Muscle layer of duodenum (tissue), 2 donors: ENCODE results near the gene ARHGEF37.

Experiments used
- H3K27ac ChIP-seq: one replicate; pipeline ENCODE4 v1.7.0; 2013; ENCODE audit warnings: mild to moderate bottlenecking, low read length
- H3K27me3 ChIP-seq: one replicate; pipeline ENCODE4 v1.7.0; 2013; ENCODE audit warnings: low read depth, mild to moderate bottlenecking, control low read depth, low read length
- H3K36me3 ChIP-seq, 2 donors: one replicate each; pipeline ENCODE4 v1.7.0; 2013; ENCODE audit warnings: low read length in 2 of 2, control low read depth in 1 of 2, mild to moderate bottlenecking in 1 of 2; ENCODE audit not compliant: insufficient read depth in 2 of 2, control insufficient read depth in 1 of 2
- H3K4me1 ChIP-seq, 2 donors: one replicate each; pipeline ENCODE4 v1.7.0; 2013; ENCODE audit warnings: low read length in 2 of 2, mild to moderate bottlenecking in 2 of 2, control low read depth in 1 of 2, moderate library complexity in 1 of 2; ENCODE audit not compliant: insufficient read depth in 2 of 2, control insufficient read depth in 1 of 2
- H3K4me3 ChIP-seq, 2 donors: one replicate each; pipeline ENCODE4 v1.7.0; 2013; ENCODE audit warnings: low read length in 2 of 2, low read depth in 1 of 2, mild to moderate bottlenecking in 1 of 2
- H3K9me3 ChIP-seq, 2 donors: one replicate each; pipeline ENCODE4 v1.7.0; 2013; ENCODE audit warnings: low read length in 2 of 2, control low read depth in 1 of 2, mild to moderate bottlenecking in 1 of 2; ENCODE audit not compliant: control insufficient read depth in 1 of 2
- donor health status: healthy.

ARHGEF37 gene

GRCh38 chr5:149630337-149630736, 49.0 kb downstream of the ARHGEF37 start:
- peaks cover 0 to 10% of the 10 kb centered on the region in 2 donors for H3K4me1 ChIP-seq
- no peaks in the 10 kb centered on the region for H3K27me3 ChIP-seq
- H3K4me3 ChIP-seq = no peak overlapping the region
- H3K36me3 ChIP-seq = peaks cover 18 to 45% of the 10 kb centered on the region in 2 donors
- no peak overlapping the region for H3K27ac ChIP-seq
- H3K9me3 ChIP-seq = no peaks in the 10 kb centered on the region

GRCh38 chr5:149631506-149631905, 50.2 kb downstream of the ARHGEF37 start:
- no peaks in the 10 kb centered on the region for H3K27me3 ChIP-seq
- H3K36me3 ChIP-seq = peaks cover 15 to 34% of the 10 kb centered on the region in 2 donors
- H3K27ac ChIP-seq = no peak overlapping the region
- H3K4me1 ChIP-seq = peaks cover 0 to 10% of the 10 kb centered on the region in 2 donors
- no peak overlapping the region for H3K4me3 ChIP-seq
- no peaks in the 10 kb centered on the region for H3K9me3 ChIP-seq

- H3K27me3 ChIP-seq = no peaks in the 10 kb centered on the region
- H3K4me3 ChIP-seq = no peak overlapping the region
- H3K9me3 ChIP-seq = no peaks in the 10 kb centered on the region
- H3K27ac ChIP-seq = peak overlapping the region; percentile 16
- H3K4me1 ChIP-seq = peaks cover 0 to 10% of the 10 kb centered on the region in 2 donors
- peaks cover 6 to 24% of the 10 kb centered on the region in 2 donors for H3K36me3 ChIP-seq
Observed at GRCh38 chr5:149632311-149633251, 51.3 kb downstream of the ARHGEF37 start.

- H3K27me3 ChIP-seq = no peaks in the 10 kb centered on the region
- H3K9me3 ChIP-seq = no peaks in the 10 kb centered on the region
- no peak overlapping the region for H3K4me3 ChIP-seq
- H3K27ac ChIP-seq = peak overlapping the region; percentile 16
- H3K36me3 ChIP-seq = peaks cover 4 to 18% of the 10 kb centered on the region in 2 donors
- peaks cover 0 to 10% of the 10 kb centered on the region in 2 donors for H3K4me1 ChIP-seq
Observed at GRCh38 chr5:149633476-149634350, 52.4 kb downstream of the ARHGEF37 start.

GRCh38 chr5:149635394-149635793, 54.1 kb downstream of the ARHGEF37 start:
- no peak overlapping the region for H3K4me3 ChIP-seq
- H3K9me3 ChIP-seq = no peaks in the 10 kb centered on the region
- H3K27me3 ChIP-seq = no peaks in the 10 kb centered on the region
- H3K27ac ChIP-seq = no peak overlapping the region
- H3K4me1 ChIP-seq = peaks cover 10 to 17% of the 10 kb centered on the region in 2 donors
- peaks cover 0 to 10% of the 10 kb centered on the region in 2 donors for H3K36me3 ChIP-seq

GRCh38 chr5:149636191-149636860, 55.0 kb downstream of the ARHGEF37 start:
- Histone ChIP-seq H3K27ac (no peak overlapping the region), H3K9me3 (no peaks in the 10 kb centered on the region), H3K27me3 (no peaks in the 10 kb centered on the region), H3K4me1 (peaks cover 12 to 17% of the 10 kb centered on the region in 2 donors), H3K36me3 (peaks cover 0 to 10% of the 10 kb centered on the region in 2 donors), H3K4me3 (no peak overlapping the region)

- H3K27ac ChIP-seq = no peak overlapping the region
- no peaks in the 10 kb centered on the region for H3K9me3 ChIP-seq
- no peaks in the 10 kb centered on the region for H3K27me3 ChIP-seq
- H3K4me1 ChIP-seq = peaks cover 12 to 17% of the 10 kb centered on the region in 2 donors
- no peak overlapping the region for H3K4me3 ChIP-seq
- peaks cover 0 to 9% of the 10 kb centered on the region in 2 donors for H3K36me3 ChIP-seq
Observed at GRCh38 chr5:149636861-149637246, 55.6 kb downstream of the ARHGEF37 start.

- H3K4me3 ChIP-seq = no peak overlapping the region
Observed at GRCh38 chr5:149638136-149638535, 56.8 kb downstream of the ARHGEF37 start.

GRCh38 chr5:149638546-149639241, 57.4 kb downstream of the ARHGEF37 start:
- Histone ChIP-seq H3K9me3 (no peaks in the 10 kb centered on the region), H3K27ac (no peak overlapping the region), H3K27me3 (no peaks in the 10 kb centered on the region), H3K4me3 (no peak overlapping the region), H3K4me1 (peaks cover 7 to 12% of the 10 kb centered on the region in 2 donors), H3K36me3 (no peaks in the 10 kb centered on the region)

More at GRCh38 chr5:149638136-149638535, 56.8 kb downstream of the ARHGEF37 start:
- Histone ChIP-seq H3K9me3 (no peaks in the 10 kb centered on the region), H3K27me3 (no peaks in the 10 kb centered on the region), H3K36me3 (no peaks in the 10 kb centered on the region), H3K27ac (no peak overlapping the region), H3K4me1 (peaks cover 7 to 12% of the 10 kb centered on the region in 2 donors)

GRCh38 chr5:149639737-149640136, 58.4 kb downstream of the ARHGEF37 start:
- Histone ChIP-seq H3K27ac (peak overlapping the region; percentile 70), H3K4me3 (no peak overlapping the region), H3K27me3 (no peaks in the 10 kb centered on the region), H3K36me3 (no peaks in the 10 kb centered on the region), H3K9me3 (no peaks in the 10 kb centered on the region), H3K4me1 (peaks cover 7 to 12% of the 10 kb centered on the region in 2 donors)
